ENCODE measurements around the gene DCANP1. TPM values are rescaled to one million over a fixed set of nuclear protein-coding genes. Genes with fewer than 3 reads are reported as not detected.
"Not testable (repeated sequence)": the region's sequence is repeated elsewhere in the genome, so short reads cannot be mapped to it uniquely, and the experiment has no call there.

DCANP1 gene, protein sequence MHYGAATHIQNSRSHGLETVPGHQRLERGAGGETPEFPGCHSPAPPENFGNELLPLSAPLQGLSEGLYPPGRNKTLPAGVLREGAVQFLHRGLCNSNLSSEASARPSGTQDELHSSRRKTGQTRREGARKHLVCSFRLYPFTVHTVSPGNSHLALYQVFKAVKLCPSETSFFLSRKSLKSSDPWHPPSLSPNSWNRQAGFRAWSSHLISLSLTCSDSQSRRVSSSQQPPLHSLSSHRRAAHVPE
- polyA plus RNA-seq (2013, experiment 1 of 2), result not detected
- polyA plus RNA-seq (2013, experiment 2 of 2), result not detected

DNA sequence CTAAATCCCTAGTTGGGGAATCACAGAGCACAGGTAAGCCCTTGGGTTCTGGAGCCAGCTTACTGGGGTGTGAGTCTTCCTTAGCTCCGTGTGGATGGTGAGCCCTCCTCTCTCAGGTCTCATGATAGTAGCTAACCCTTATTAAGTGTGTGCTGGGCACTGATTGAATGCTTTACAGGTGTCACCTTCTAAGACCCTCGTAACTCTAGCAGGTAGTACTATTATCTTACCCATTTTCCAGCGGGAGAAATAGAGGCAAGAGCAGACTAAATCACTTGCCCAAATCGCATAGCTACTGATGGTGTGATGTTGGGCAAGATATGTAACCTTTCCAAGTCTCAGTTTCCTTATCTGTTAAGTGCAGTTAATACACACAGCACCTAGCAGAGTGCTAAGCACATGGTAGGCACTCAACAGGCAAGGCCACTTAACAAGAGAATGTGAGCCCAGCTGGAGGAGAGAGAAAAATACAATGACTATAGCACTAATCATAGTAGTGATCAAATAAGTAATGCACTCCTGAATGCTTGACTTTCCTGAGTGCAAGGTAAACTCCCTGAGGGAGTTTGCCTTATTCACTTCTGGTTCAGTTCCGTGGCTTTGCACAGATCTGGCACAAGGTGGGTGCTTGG lies at the start of gene DCANP1:
Gene DCANP1 (minus strand): TSS at position 51 of the 632 bp plus-strand sequence. CDS start 240 bp downstream, outside the sequence.
- no peaks in the 10 kb centered on the region for H3K9me3 ChIP-seq (ENCODE audit: control insufficient read depth, low read length)
- H3K36me3 ChIP-seq (ENCODE audit: control insufficient read depth, insufficient read depth, low read length), result no peaks in the 10 kb centered on the region
- H3K4me3 ChIP-seq (ENCODE audit: extremely low read depth, insufficient read depth, low read length, poor library complexity, severe bottlenecking), result no peak within 1 kb of the TSS
- WGBS, 2 experiments (ENCODE audit: insufficient coverage in 2 of 2), result 89 to 97% methylated on average over 1 to 4 of the region's 5 CpGs
- peaks cover 29% of the 10 kb centered on the region for H3K4me1 ChIP-seq (ENCODE audit: control insufficient read depth, insufficient read depth, low read length, poor library complexity, severe bottlenecking)
- no peak within 1 kb of the TSS for H3K27ac ChIP-seq (ENCODE audit: low read depth, low read length, severe bottlenecking)

DNA sequence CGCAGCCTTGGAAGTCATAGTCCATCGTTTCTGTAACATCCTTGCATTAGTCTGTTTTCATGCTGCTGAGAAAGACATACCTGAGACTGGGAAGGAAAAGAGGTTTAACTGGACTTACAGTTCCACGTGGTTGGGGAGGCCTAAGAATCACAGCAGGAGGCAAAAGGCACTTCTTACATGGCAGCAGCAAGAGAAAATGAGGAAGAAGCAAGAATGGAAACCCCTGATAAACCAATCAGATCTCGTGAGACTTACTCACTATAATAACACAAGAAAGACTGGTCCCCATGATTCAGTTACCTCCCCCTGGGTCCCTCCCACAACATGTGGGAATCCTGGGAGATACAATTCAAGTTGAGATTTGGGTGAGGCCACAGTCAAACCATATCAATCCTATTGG lies 48.4 kb upstream of the DCANP1 start:
- 76% methylated on average over 4 of the region's 4 CpGs for WGBS, 2 experiments (ENCODE audit: insufficient coverage in 2 of 2)
- H3K27ac ChIP-seq (ENCODE audit: low read depth, low read length, severe bottlenecking); H3K9me3 ChIP-seq (ENCODE audit: control insufficient read depth, low read length); H3K4me3 ChIP-seq (ENCODE audit: extremely low read depth, insufficient read depth, low read length, poor library complexity, severe bottlenecking); H3K36me3 ChIP-seq (ENCODE audit: control insufficient read depth, insufficient read depth, low read length): not testable (repeated sequence)
- H3K4me1 ChIP-seq (ENCODE audit: control insufficient read depth, insufficient read depth, low read length, poor library complexity, severe bottlenecking), result peaks cover 14% of the 10 kb centered on the region

DNA sequence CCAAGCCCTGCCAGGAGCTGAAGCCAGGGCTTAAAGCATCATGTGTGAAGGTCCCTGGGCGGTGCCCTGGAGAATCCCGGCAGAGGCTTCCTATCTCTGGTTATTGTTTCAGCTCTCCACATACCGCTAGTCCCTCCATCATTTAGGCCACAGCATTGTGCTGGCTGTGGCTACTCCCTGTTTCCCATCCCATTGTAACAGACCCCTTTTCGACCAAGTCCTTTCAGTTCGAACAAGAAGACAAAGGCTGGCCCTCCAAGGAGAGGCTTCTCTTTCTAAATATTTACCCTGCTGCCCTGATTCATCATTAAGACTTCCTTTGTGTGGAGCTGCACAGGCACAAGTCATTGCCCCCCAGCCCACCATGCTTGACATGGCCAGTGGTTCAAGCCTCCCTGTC lies 47.0 kb upstream of the DCANP1 start:
- Histone ChIP-seq H3K27ac (ENCODE audit: low read depth, low read length, severe bottlenecking) (no peak overlapping the region), H3K4me1 (ENCODE audit: control insufficient read depth, insufficient read depth, low read length, poor library complexity, severe bottlenecking) (peaks cover 27% of the 10 kb centered on the region), H3K9me3 (ENCODE audit: control insufficient read depth, low read length) (no peaks in the 10 kb centered on the region), H3K4me3 (ENCODE audit: extremely low read depth, insufficient read depth, low read length, poor library complexity, severe bottlenecking) (no peak overlapping the region), H3K36me3 (ENCODE audit: control insufficient read depth, insufficient read depth, low read length) (no peaks in the 10 kb centered on the region)
- 81 to 85% methylated on average over 5 of the region's 5 CpGs for WGBS, 2 experiments (ENCODE audit: insufficient coverage in 2 of 2)

DNA sequence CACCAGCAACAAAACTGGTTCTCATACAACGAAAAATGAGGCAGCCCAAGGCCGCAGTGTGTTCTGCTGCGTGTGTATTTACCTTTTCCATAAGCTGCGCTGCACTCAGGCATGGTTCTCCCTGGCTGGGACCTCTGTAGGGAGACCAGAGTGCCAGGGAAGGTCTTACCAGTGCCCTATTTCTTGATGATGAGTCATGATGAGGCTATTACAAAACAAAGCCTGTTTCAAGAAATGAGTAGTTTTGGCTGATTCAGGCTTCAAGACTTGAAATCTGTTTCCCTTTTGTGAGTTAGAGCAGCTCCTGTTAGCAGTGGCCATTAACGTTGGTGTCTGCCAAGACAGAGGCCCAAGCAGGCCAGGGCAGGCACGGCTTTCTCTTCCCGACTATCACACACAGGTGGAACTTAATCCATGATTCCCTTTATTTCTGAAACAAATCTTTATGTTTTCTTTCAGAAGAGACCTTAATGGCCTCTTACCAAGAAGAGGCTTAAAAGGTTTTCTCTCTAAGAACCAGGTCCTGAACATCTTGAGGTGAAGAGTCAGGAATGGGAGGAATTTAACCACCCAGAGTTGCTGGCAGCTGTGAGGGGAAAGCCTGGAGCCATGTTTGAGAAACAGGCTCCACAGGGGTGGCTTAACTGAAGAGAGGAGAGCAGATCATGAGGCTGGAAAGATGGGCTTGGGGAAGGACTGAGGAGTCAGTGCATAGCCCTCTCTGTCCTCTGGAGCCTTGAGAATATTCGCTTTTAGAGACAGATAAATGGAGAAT lies 46.4 kb upstream of the DCANP1 start:
- WGBS, 2 experiments (ENCODE audit: insufficient coverage in 2 of 2), result 81 to 86% methylated on average over 7 to 8 of the region's 8 CpGs
- no peak overlapping the region for H3K27ac ChIP-seq (ENCODE audit: low read depth, low read length, severe bottlenecking)
- no peaks in the 10 kb centered on the region for H3K9me3 ChIP-seq (ENCODE audit: control insufficient read depth, low read length)
- H3K4me3 ChIP-seq (ENCODE audit: extremely low read depth, insufficient read depth, low read length, poor library complexity, severe bottlenecking), result no peak overlapping the region
- H3K4me1 ChIP-seq (ENCODE audit: control insufficient read depth, insufficient read depth, low read length, poor library complexity, severe bottlenecking), result peaks cover 30% of the 10 kb centered on the region
- H3K36me3 ChIP-seq (ENCODE audit: control insufficient read depth, insufficient read depth, low read length), result no peaks in the 10 kb centered on the region

DNA sequence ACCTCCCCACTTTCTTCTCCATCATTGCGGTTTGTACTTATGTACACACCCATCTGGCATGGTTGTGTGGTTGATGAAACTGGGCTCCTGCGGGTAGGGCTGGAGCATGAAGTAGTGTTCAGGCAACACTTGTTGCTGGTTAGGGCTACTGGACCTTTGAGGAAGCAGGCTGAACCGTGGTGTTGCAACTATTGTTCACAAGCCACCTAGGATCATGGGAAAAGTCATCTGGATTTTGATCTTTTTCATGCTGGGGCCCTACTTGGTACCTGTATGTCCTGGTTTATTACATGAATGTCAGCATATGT lies 45.1 kb upstream of the DCANP1 start:
- Histone ChIP-seq H3K4me3 (ENCODE audit: extremely low read depth, insufficient read depth, low read length, poor library complexity, severe bottlenecking) (no peak overlapping the region), H3K27ac (ENCODE audit: low read depth, low read length, severe bottlenecking) (no peak overlapping the region), H3K36me3 (ENCODE audit: control insufficient read depth, insufficient read depth, low read length) (no peaks in the 10 kb centered on the region), H3K9me3 (ENCODE audit: control insufficient read depth, low read length) (no peaks in the 10 kb centered on the region), H3K4me1 (ENCODE audit: control insufficient read depth, insufficient read depth, low read length, poor library complexity, severe bottlenecking) (peaks cover 34% of the 10 kb centered on the region)
- 48 to 57% methylated on average over 2 to 3 of the region's 3 CpGs for WGBS, 2 experiments (ENCODE audit: insufficient coverage in 2 of 2)

DNA sequence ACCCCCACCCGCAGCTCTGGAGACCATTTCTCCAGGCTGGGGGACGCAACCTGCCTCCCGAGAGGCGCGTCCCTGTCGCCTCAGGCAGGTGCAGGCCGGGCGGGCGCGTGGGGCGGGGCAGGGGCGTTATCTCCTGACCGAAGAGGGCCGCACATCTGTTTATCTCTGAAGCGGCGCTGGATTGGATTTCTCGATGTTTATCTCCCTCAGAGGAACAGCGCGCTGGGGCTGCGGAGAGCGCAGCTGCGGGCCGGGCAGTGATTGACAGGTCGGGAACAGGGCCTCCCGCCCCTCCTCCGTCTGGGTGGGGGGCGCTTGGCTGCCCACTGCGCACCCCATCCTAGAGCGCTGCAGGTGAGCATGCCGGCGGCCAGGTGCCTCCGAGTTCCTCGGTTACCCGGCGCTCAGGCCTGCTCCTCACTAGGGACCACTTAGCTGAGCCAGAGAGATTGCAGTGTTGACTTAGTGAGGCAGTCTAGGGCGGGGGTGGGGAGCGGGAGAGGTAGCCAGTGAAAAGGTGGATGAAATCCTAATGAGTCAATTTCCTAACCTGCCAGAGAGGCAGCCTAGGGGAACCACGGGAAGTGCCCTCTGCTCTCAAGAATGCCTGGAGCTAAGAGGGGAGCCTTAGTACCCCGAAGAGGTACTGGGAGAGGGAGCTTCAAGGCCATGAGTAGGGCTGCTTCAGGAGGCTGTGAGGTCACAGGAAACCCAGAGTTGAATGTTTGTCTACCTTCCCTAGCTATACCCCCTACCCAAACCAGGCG lies 44.6 kb upstream of the DCANP1 start:
- WGBS, 2 experiments (ENCODE audit: insufficient coverage in 2 of 2), result 2 to 3% methylated on average over 29 to 31 of the region's 40 CpGs
- H3K4me3 ChIP-seq (ENCODE audit: extremely low read depth, insufficient read depth, low read length, poor library complexity, severe bottlenecking), result no peak overlapping the region

DNA sequence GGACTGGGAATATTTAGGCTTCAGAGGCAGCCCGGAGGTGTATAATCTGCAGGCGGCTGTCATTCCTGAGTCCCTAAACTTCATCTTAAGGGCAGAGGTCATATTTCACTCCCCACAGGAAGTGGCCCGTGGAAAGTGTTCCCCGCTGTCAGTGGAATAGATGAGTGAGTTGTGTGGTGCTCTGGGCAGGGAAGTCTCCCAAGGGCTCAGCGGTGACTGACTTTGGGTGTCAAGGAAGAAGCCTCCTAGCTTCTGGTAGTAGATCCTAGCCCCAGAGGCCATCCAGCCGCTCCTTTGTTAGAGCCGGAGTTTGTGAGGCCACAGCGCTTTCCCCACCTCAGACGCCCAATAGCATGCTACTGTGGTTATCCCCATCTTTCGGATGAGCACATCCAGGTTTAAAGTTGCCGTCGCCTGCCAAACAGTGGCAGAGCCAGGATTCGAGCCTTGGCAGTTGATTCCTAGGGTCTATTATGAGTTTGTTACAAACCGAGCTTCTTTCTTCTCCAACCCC lies 43.9 kb upstream of the DCANP1 start:
- H3K4me1 ChIP-seq (ENCODE audit: control insufficient read depth, insufficient read depth, low read length, poor library complexity, severe bottlenecking), result peaks cover 34% of the 10 kb centered on the region
- 5 to 8% methylated on average over 5 to 11 of the region's 14 CpGs for WGBS, 2 experiments (ENCODE audit: insufficient coverage in 2 of 2)

More for the DNA sequence above, 44.6 kb upstream of the DCANP1 start:
- Histone ChIP-seq H3K4me1 (ENCODE audit: control insufficient read depth, insufficient read depth, low read length, poor library complexity, severe bottlenecking) (peaks cover 34% of the 10 kb centered on the region), H3K36me3 (ENCODE audit: control insufficient read depth, insufficient read depth, low read length) (no peaks in the 10 kb centered on the region), H3K9me3 (ENCODE audit: control insufficient read depth, low read length) (no peaks in the 10 kb centered on the region), H3K27ac (ENCODE audit: low read depth, low read length, severe bottlenecking) (no peak overlapping the region)

DNA sequence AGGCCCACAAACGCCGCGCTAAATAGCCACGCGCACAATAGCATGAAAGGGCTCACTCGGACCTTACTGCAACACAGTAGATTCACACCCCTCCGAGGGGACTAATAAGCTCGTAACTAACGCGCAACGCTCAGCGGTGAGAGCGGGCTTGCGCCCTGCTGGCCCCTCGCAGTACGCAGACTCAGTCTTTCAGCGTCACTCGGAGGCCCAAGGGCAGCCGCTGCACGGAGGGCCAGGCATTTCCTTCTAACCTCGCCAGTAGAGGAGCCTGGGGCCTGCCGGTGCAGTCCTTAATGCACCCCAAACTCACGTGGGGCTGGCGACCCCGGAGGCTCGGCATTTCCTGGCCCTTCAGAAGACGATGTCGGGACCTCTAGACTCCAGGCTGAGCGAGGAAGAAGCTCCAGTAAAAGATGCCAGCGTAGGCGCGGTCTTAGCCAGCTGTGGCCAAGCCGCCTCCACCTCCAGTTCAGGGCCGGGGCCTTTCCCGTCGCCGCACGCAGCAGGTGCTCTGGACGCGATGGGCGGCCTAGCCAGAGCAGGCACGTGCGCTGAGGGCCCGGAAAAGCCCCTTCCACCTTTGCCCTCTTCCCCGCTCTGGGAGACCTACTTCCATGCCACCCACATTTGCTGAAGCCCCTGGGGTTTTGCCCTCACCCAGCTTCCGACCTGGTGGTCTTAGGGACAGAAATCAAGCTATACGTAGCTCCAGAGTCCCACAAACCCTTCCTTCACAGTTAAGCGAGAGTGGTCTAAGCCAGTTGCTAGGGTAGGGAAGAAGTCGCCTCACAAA lies 43.3 kb upstream of the DCANP1 start:
- WGBS, 2 experiments (ENCODE audit: insufficient coverage in 2 of 2), result 2% methylated on average over 41 to 44 of the region's 49 CpGs
- Histone ChIP-seq H3K36me3 (ENCODE audit: control insufficient read depth, insufficient read depth, low read length) (no peaks in the 10 kb centered on the region), H3K27ac (ENCODE audit: low read depth, low read length, severe bottlenecking) (no peak overlapping the region), H3K4me1 (ENCODE audit: control insufficient read depth, insufficient read depth, low read length, poor library complexity, severe bottlenecking) (peaks cover 34% of the 10 kb centered on the region), H3K9me3 (ENCODE audit: control insufficient read depth, low read length) (no peaks in the 10 kb centered on the region), H3K4me3 (ENCODE audit: extremely low read depth, insufficient read depth, low read length, poor library complexity, severe bottlenecking) (peak overlapping the region; percentile 19)

More for the DNA sequence above, 43.9 kb upstream of the DCANP1 start:
- H3K4me3 ChIP-seq (ENCODE audit: extremely low read depth, insufficient read depth, low read length, poor library complexity, severe bottlenecking), result no peak overlapping the region
- H3K9me3 ChIP-seq (ENCODE audit: control insufficient read depth, low read length), result no peaks in the 10 kb centered on the region
- no peaks in the 10 kb centered on the region for H3K36me3 ChIP-seq (ENCODE audit: control insufficient read depth, insufficient read depth, low read length)
- no peak overlapping the region for H3K27ac ChIP-seq (ENCODE audit: low read depth, low read length, severe bottlenecking)

DNA sequence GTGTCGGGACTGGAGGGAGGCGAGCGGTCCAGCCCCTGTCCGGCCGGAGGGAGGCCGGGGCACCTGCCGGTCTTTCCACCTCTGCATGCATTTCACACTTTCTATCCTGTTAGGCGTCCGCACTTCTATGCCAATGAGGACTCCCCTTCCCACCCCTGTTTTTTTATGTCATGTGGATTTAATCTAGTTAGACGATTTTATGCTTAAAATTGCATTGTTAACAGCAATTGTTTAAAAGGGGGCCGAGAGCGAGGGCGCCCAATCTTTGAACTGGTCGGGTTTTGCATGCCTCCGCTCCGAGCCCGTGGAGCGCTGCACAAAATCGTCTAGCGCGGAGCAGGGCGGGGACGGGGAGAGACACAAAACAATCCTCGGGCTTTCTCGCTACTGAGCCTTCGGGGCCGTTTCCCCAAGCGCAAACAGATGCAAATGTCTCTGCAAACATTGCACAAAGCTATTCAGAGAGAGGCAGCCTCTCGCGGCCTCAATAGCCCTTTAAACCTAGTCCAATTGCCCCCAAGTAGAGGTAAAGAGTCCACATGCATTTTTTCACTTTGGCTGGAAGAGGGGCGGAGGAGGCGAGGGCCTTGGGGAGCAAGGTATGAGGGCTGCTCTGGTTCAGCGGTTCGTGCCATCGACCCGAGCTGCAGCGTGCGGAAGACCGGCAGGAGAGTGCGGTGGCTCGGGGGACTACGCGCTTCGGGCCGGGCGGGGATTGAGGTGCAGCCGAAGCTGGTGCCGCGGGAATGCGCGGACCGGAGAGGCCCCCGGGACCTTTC lies 42.5 kb upstream of the DCANP1 start:
- Histone ChIP-seq H3K27ac (ENCODE audit: low read depth, low read length, severe bottlenecking) (no peak overlapping the region), H3K36me3 (ENCODE audit: control insufficient read depth, insufficient read depth, low read length) (no peaks in the 10 kb centered on the region), H3K4me3 (ENCODE audit: extremely low read depth, insufficient read depth, low read length, poor library complexity, severe bottlenecking) (peak overlapping the region; percentile 23), H3K4me1 (ENCODE audit: control insufficient read depth, insufficient read depth, low read length, poor library complexity, severe bottlenecking) (peaks cover 34% of the 10 kb centered on the region), H3K9me3 (ENCODE audit: control insufficient read depth, low read length) (no peaks in the 10 kb centered on the region)
- WGBS, 2 experiments (ENCODE audit: insufficient coverage in 2 of 2), result 1 to 2% methylated on average over 45 to 46 of the region's 53 CpGs

All from mesodermal cell (in vitro differentiated cells).